ENCODE data around the gene STX18.
"Not testable (repeated sequence)": the region's sequence is repeated elsewhere in the genome, so short reads cannot be mapped to it uniquely, and the experiment has no call there.

GRCh38 chr4:4550161-4550560 is 8.3 kb upstream of the STX18 start:
- not testable (repeated sequence) for TF ChIP-seq EP300 (IDR thresholded peaks at IDR 0.05; ENCODE audit: low read depth); POLR2A (IDR thresholded peaks at IDR 0.05); CTCF (IDR thresholded peaks at IDR 0.05); POLR2AphosphoS5 (IDR thresholded peaks at IDR 0.05)
